HG03432 (cell line): ENCODE data around the gene SRSF1.
"Not testable (repeated sequence)": the region's sequence is repeated elsewhere in the genome, so short reads cannot be mapped to it uniquely, and the experiment has no call there.

Source experiments
- ATAC-seq: cut with Tn5 transposase; IDR thresholded peaks from one replicate; pipeline ENCODE4 v1.9.1; 2021; ENCODE audit warnings: mild to moderate bottlenecking, moderate library complexity; ENCODE audit not compliant: unreplicated experiment

The SRSF1 gene

DNA sequence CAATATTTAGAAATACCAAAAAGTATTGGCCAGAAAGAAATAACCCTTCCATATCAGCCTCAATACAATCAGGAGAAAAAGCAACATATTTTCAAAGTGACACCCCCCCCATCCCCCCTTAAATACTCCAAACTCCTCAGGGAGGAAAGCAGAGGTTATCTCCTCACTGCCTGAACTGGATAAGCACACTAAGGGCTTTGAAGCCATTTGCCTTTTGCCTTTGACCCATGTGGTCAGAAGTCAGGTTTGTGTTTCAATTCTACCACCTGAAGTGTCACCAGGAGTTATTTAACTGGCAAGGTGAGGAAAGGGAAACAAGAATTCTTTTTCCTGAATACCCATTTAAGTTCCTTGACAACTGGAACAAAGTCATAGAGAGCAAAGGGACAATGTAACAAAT is 15.5 kb downstream of the SRSF1 start:
- ATAC-seq = no peak

DNA sequence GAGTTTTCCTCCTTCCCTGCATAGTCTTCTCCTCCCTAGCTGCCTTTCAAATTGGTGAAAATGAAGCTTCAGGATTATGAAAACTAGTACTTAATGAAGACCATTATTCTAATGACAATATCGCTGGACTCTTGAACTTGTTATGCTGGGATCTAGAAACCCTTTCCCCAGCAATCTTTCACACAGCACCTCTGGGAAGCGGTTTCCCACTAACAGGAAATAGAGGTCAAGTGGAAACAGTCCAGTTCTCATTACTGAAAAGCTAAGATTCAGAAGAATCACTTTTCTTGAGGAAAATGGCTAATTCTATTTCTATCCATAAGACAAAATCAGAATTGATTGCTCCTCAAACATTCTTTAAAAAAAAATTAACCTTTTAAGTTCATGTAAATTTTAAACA is 17.0 kb downstream of the SRSF1 start:
- ATAC-seq = no peak

DNA sequence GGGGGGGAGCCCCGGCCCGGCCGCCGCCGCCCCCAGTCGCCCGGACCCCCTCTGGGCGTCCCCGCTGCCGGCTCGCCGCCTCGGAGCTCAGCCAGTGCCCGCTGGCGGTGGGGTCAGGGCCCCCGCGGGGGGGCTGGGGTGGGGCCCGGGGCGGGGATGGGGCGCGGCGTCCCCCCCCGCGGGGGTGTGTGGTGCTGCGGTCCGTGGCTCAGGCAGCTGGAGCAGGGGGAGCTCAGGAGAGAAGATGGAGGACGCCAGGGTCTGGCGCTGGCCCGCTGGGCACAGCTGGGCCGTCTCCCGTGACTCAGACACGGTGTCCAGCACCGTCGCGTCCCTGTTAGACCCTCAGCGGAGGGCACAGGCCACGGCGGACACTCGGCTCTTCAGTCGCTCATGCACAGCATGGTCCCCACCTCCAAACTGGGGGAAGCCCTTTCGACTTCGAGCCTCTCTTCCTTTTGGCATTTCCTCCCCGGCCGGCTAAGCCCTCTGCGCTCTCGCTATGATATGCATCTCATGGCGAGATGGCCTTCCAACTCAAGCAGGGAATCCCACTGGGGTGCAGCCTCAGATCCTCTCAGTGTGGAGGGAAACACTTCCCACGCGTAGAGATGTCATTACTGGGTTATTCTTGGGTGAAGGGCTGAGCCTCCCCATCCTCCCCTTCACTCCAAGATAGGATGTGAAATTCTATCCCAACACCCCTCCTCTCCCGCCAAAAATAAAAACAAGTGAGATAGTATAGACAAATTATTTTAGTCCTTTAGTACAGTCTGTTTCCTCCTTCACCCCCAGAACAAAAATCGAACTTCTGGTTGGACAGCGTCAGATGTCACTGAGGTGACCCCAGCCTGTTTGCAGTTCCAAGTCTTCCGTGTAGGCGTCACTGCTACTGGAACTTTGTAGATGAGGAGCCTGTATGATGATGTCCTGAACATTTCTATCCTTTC is 18.5 kb downstream of the SRSF1 start:
- ATAC-seq = peak; percentile 76

DNA sequence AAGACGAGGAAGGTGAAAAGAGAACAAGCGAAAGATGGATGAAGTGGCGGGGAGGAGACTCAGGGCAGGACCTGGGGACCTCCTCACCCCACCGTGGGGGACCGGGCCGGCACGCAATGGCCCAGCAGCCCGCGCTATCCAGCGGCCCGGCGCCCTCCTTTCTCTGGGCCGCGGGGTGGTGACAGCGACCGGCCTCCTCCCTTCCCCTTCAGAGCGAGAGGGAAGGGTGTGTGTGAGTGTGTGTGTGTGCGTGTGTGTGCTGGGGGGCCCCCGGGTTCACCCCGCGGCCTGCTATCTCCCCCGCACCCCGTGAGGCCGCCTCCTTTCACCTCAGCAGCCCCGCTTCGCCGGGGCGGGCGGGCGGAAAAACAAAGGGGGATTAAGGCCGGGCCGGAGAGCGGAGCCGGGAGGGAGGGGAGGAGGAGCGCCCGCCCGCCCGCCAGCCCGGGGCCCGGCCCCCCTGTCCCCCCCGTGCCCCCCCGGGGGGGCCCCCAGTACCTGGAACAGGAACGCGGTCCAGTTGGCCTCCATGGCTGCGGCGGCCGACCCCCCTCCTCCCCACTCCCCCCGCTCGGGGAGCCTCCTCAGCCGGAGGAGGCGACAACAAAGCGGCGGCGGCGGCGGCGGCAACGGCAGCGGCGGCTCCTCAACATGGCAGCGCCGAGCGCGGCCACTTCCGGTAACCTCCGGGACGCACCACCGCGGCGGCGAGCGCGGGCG is 19.3 kb downstream of the SRSF1 start, which contains the start of gene VEZF1:
Gene VEZF1, minus strand, starts transcription at position 674 of the 720 bp plus-strand sequence. Its CDS starts 143 bp downstream, at position 531.
- peak; percentile 71 for ATAC-seq

DNA sequence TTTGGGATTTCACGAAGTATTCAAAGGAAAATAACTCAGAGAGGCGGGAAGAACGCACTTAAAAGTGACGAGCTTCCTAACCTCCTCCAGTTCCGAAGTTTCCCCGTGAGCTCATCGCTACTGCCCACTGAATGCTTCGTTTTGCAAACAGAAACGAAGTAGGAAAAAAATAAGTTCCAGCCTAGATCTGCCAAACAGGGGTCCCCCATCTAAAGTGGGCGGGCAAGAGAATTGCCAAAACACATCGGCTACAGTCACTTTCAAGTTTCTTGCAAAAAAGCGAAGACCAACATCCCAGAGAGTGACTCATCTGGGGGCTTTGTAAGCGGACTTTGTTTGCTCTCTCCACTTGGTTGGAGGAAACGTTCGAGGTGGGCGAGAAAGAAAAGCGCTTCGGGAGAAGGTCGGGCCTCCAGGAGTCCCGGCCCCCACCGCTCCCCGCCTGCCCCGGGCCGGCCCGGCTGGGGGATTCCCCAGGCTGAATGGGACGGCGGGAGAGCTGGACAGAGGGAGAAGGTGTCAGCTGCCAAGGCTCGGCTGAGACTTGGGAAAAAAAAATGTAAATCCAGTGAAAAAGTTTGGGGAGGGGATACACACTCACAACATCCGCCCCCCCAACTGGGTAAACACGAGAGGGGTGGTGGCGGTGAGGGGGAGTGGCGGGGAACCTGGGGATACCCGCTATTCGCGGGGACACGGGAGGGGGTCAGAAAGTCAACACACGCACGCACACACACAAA is 20.0 kb downstream of the SRSF1 start:
- peak; percentile 14 for ATAC-seq

DNA sequence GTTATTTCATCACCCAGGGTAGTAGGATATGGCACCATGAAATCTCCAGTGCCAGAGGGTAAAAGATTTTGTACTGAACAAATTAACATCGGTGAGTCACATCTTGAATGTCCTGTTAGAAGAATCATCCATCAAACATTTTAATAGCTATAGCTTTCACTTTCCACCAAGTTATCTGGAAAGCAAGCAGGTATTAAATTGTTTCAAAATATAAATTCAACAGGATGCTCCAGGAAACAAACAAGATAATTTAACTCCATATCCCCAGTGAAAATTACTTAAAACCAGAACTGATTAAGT is 21.4 kb downstream of the SRSF1 start:
- ATAC-seq = no peak

DNA sequence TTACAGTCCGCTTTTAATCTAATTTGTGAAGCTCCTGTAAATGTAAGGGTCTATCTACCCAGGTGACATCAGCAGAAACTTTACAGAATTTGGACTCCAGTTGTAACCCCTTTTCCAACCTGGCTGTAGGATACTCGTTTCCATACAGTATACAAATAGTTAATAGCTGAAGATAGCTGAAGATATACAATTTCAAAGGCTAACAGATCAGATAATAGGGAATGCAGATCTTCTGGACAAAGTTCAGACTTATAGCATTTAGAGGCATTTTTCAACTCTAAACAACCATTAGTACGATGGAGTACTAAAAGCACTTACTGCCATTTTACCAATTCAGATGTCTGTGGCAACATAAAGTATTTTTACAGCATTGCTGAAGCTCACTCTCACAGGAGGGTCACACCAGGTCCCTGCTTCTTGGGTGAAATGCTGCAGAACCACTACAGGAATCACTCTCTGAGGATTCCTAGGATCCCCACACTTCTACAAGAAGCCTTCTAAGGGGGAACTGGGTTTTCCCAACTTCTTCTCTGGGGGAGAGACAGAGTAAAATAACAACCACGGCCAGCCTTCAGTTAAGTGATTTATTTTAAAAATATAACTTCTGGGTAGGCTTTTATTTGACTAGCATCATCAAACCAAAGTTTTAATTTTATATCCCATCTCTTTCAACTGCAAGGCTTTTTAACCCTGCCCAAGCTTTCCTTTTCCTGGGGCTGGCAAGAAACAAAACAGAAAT is 21.9 kb downstream of the SRSF1 start:
- ATAC-seq = no peak

DNA sequence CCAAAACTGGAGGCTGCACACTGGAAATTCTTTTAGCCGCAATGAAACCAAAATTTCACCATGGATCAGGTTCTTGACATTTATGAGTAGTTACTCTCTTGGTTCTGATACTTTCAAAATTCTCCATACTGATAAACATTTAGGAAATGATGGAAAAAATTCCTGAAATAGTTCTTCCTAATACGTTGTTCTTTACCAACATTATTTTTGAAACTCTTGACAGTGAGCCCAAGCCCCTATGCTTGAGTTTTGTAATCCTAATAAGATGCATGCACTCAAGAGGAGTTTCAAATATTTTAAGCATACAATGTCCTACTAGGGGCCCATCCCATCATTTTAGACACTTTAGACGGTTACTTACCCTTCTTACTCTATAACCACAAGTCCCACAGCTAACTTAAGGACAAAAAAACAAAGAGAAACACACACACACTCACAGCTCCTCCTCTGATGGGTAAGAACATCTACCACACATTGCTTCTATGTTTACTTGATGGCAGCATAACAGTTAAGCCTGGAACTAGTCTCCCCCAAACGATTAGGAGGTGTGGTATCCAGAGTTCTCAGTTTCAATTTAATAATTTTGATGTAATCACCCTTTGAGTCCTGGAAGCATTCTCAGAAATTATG is 22.7 kb downstream of the SRSF1 start:
- no peak for ATAC-seq

DNA sequence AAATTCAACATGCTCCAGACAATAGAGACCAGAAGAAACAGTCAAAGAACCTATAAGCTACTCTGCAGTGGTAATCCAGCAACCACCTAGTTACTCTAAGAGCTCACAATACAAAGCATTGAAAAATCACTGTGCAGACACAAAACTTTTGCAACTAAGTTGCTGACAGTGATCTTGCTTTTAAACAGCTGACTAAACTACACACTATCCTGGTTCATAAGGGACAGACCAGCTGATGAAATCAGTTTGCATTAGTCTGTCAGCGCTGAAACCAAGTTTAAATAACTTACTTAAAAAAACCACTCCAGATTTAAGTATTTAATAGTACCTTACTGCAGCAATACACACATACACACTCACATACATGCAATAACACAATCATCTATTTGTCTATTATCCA is 23.6 kb downstream of the SRSF1 start:
- ATAC-seq = no peak

DNA sequence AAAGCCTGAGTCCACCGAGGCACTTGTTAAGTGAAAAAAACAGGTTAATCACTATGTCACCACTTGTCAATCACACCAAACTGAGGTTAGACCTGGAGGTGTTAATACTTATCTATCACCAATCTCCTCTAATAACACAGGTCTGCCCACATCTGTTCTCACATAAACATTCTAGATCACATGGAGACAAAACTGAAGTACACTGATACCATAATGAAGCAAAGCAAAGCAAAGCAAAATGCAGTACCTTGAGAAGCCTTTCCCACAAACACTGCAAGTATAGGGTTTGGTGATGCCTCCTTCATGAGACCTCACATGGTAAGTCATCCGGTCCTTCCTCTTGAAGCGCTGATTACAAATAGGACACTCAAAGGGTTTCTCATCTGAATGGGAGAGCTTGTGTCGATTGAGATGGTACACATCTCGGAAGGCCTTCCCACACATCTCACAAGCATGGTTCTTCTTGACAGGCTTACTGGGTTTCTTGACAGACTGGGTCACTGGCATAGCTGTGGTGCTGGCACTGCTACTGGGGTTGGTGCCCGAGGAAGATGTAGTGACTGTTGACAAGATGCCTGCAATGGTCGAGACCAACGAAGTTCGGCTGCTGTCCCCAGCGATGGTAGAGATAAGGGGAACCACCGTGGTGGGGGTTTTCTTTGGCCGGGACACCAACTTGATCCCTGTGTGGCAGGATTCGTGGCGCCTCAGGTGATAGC is 24.4 kb downstream of the SRSF1 start:
- no peak for ATAC-seq

DNA sequence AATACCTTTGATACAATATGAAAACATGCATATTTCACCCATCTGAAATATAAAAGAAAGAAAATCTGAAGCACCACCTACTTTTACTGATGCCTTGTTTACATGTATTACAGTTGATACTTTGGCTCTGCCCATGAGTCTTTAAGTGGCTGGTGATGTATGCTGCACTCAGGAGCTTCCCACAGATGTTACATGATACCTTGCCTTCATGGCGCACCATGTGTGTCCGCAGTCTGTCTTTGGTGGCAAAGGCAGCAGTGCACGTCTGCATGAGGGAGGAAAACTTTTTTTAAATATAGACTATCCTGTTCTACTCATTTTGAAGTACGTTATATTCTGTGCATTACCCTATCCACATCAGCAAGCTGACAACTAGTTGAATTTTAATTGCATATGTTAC is 26.5 kb downstream of the SRSF1 start:
- no peak for ATAC-seq

DNA sequence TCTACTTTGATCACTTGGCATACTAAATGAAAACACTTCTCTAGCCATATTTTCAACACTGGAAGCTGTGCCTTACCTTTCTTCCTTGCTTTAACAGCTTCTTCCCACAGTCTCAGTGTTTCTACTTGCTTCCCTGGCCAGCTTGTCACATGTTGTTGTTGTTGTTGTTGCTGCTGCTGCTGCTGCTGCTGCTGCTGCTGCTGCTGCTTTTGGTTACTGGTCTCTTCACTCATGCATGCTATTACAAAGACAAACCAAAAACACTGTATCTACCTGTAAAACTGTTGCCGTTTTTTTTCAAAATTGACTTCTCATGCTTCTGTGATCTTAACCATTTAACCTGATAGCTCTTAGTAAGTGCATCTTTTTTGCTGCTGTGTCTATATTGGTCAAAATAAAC is 28.0 kb downstream of the SRSF1 start:
- no peak for ATAC-seq

DNA sequence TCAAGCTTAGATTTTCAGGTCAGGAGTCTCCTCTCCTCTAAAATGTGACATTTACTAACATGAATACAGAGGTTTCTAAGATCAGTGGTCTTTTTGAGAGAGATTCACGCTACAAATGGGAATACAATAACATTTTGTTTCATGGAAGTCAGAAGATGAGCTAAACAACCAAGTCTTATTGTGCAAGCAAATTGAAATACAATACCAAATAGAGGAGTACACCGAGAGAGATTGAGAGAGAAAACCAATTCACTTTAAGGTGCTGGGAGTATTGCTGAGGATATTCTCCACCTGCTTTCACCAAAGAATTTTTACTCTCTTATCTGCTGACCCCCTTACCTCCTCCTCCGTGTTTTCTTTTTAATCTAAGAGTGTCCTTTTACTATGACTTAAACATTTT is 30.5 kb downstream of the SRSF1 start:
- ATAC-seq = no peak

DNA sequence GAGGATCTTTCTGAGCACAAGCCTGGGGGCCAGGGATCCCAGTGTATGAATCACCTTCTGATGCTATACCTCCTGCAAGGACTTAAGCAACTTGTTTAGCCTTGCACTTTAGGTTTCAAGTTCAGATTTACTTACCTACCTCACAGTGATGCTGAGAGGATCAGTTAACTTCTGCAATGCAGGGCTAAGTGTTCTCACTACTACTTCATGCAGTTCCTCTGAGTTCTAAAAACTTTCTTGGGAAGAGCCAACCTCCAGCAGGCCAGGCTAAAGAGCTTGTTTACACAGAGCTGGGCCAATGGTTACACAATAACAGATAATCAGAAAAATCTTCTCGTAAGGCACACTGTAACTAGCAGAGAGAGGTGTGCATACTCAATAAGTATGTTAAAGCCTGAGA is 32.0 kb downstream of the SRSF1 start:
- ATAC-seq = no peak

DNA sequence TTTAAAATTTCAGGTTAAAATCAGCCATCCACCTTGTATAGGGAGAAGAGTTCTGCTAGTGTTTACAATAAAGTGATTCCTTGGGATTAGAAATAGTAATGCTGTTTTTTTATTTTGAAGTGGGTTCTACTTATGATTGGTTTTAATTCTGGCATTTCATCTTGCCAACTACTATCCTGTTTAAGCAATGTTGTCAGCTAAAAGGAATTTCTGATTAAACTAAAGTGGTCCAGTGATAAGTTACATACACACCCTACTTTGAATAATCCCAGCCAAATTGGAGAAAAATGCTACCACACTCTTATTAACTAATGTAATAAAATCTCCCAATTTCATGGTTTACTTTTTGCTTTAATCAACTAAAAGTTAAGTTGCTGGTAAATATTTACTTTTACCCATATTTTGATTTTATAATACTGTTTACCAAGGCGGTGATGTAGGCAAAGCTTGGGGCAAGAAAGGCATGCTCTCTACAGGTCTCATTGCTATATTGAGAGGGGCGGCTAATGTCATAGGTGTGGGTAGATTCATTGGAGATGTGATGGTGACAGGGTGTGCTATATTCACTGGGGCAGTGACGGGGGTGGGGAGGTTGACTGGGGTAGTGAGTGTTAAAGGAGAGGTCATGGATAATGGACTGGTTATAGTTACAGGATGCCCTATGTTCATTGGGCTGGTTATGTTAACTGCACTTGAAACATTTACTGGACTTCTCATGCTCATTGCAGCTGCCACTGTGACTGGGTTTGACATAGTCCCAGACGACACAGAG is 32.8 kb downstream of the SRSF1 start:
- not testable (repeated sequence) for ATAC-seq

DNA sequence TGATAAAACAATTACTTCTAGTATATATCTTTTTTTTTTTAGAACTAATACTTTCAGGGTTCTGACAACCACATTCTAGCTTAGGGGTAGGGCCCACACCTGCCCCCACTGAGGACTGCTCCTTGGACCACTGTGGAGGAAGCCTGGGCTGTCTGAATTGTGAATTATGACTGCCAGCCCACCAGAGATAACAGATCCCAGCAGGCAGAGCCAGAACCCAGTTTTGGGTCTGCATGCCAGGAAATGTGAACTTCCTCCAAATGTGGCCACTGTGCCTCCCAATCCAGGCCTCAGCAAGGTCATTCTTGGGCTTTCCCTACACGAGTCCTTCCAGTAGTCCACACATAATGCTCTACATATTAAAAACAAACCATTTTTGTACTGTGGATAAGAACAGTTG is 34.9 kb downstream of the SRSF1 start:
- ATAC-seq = no peak

DNA sequence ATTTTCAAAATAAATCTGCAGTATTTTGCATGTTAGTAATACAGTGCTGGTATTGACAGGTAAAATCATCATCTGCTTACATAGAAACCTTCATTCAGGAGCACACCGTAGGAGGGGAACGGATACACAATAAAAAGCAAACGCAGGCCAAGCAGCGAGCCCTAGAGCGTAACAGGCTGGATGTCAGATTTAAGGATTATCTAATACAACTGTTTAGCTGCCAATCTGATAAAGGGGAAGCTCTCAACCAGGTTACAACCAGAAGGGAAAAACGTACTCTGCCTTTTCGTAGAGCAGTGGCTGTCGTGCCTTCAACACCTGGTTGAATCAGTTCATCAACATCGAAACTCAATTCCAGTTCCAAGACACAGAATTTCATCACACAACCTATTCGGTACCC is 35.5 kb downstream of the SRSF1 start:
- ATAC-seq = no peak

DNA sequence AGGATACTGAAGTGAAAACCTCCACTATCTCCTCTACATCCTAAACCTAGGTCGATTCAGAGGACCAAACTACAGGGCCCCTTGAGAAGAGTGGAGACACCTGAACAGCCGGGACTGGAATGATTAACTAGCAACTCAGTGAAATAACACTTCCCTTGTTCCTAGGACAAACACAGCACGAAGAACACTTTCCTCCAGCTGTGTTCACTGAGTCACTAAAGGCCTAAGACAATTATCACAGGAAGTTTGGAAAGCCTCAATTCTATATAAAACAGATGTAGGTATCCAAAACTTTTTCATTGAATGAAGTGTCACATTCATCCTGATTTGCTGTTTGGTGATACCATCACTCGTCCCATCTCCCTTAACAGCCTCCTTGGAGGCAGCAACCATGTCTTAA is 36.3 kb downstream of the SRSF1 start:
- ATAC-seq = no peak

DNA sequence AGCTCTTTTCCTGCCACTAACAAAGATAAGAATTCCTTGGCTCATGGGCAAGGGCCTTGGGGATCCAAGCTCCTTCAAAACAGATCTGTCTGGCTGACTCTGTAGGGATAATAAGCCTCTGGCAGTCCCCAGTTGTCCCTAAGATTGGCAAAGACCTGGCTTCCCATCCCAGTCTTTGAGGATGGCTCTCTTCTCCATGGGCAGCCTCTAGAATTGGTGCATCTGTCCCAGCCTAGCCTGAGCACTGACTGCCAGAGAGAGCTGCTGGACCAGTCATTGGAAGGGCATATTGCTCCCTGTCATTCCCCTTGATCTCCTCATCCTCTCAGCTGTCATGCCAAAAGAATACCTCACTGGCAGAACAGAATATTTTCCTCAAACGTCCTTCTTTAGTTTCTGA is 38.6 kb downstream of the SRSF1 start:
- ATAC-seq = no peak
